ENCODE data around the gene CD99L2.

CD99L2 gene

DNA sequence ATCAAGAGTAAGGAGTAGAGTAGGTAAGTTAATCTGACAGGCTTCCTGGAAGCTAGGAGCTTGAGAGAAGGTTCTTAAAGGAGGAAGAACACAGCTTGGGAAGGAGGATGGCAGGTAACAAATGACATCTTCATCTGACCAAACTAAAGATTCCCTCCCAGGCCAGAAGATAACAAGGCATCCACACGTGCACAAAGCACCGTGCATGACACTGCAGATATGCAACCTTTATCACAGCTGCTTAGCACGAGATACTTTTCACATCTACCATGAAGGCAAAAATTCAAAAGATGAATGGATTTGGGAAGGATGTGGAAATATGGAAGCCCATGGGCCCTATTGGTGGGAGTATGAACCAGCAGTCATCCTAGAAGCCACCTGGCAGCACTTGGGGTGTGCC, 34.3 kb downstream of the CD99L2 start:
- TF ChIP-seq, protein P1, sequence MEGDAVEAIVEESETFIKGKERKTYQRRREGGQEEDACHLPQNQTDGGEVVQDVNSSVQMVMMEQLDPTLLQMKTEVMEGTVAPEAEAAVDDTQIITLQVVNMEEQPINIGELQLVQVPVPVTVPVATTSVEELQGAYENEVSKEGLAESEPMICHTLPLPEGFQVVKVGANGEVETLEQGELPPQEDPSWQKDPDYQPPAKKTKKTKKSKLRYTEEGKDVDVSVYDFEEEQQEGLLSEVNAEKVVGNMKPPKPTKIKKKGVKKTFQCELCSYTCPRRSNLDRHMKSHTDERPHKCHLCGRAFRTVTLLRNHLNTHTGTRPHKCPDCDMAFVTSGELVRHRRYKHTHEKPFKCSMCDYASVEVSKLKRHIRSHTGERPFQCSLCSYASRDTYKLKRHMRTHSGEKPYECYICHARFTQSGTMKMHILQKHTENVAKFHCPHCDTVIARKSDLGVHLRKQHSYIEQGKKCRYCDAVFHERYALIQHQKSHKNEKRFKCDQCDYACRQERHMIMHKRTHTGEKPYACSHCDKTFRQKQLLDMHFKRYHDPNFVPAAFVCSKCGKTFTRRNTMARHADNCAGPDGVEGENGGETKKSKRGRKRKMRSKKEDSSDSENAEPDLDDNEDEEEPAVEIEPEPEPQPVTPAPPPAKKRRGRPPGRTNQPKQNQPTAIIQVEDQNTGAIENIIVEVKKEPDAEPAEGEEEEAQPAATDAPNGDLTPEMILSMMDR (IDR thresholded peaks at IDR 0.05; ENCODE audit: control extremely low read depth, extremely low read depth, low read depth, missing control alignments), result no peak
- POLR2A ChIA-PET, result no interaction called here
- CTCF ChIA-PET, result no interaction called here
- no peak for DNase-seq (ENCODE audit: extremely low spot score)

DNA sequence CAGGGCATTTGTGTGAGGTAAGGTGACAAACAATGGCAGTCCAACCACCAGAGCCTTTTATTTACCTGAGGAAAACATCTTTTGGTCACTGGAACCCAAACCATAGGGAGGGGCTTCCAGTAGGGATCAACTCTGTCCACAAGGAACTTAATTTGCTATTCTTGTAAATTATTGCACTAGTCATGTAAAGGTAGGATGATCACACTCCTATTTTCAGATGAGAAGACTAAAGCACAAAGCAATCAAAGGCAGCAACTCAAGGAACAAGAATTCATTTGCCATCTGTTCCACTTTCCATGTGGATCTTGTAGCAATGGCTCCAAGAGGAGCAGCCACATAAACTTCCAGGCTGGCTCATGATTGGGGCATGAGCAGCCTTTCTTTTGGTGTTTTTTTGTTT, 35.3 kb downstream of the CD99L2 start:
- no peak for DNase-seq (ENCODE audit: extremely low spot score)
- POLR2A ChIA-PET, result no interaction called here
- CTCF ChIA-PET, result no interaction called here
- TF ChIP-seq, protein P1 (IDR thresholded peaks at IDR 0.05; ENCODE audit: control extremely low read depth, extremely low read depth, low read depth, missing control alignments), result no peak

GRCh38 chrX:150857453-150857852, 41.0 kb downstream of the CD99L2 start:
- TF ChIP-seq, protein P1 (IDR thresholded peaks at IDR 0.05; ENCODE audit: control extremely low read depth, extremely low read depth, low read depth, missing control alignments), result no peak
- ChIA-PET CTCF (no interaction called here), POLR2A (no interaction called here)
- no peak for DNase-seq (ENCODE audit: extremely low spot score)

- DNase-seq (ENCODE audit: extremely low spot score), result no peak
- ChIA-PET CTCF (no interaction called here), POLR2A (no interaction called here)
- TF ChIP-seq, protein P1 (IDR thresholded peaks at IDR 0.05; ENCODE audit: control extremely low read depth, extremely low read depth, low read depth, missing control alignments), result no peak
Measured at GRCh38 chrX:150856785-150857184, 41.7 kb downstream of the CD99L2 start.

DNA sequence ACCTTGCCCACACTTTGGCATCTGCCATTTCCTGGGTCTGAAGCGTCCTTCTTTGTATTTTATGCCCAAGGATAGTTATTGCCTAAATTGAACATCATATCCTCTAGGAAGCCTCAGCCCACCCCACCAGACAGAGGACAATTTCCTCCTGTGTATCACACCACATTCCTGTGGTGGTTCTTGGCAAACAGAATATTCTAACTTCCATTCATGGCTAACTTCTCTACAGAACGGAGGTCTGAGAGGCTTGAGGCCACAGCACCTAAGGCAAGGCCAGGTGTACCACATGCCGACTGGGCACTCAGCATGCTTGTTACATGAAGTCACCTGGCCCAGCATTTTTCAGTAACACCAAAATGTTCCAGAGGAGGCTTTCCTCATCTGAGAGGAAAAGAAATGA, 42.4 kb downstream of the CD99L2 start:
- TF ChIP-seq, protein P1 (IDR thresholded peaks at IDR 0.05; ENCODE audit: control extremely low read depth, extremely low read depth, low read depth, missing control alignments), result no peak
- no peak for DNase-seq (ENCODE audit: extremely low spot score)
- POLR2A ChIA-PET, result no interaction called here
- CTCF ChIA-PET, result no interaction called here

DNA sequence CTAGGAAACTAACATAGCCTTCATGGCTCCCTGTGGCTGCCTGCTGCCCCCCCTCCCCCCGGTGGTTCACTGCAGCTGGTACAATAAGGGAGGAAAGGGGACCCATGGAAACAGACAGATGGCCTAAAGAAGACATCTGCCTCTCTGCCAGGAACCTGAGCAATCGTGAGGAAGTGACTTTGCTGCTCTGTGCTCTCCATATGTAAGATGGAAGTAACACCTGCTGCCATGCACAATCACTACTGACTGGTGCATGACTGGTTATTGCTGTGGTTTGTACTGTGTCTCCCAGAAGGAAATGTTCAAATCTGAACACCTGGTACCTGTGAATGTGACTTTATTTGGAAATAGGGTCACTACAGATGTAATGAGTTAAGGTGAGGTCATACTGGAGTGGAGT, 43.6 kb downstream of the CD99L2 start:
- TF ChIP-seq, protein P1 (IDR thresholded peaks at IDR 0.05; ENCODE audit: control extremely low read depth, extremely low read depth, low read depth, missing control alignments), result no peak
- POLR2A ChIA-PET, result no interaction called here
- CTCF ChIA-PET, result no interaction called here
- DNase-seq (ENCODE audit: extremely low spot score), result no peak

Measured in GM10248 (cell line).